HG03196 (cell line): Measurements from ENCODE around the gene COL5A2.

Experiments used
- ATAC-seq: cut with Tn5 transposase; IDR thresholded peaks from one replicate; pipeline ENCODE4 v1.9.1; 2021; ENCODE audit not compliant: unreplicated experiment

The COL5A2 gene

DNA sequence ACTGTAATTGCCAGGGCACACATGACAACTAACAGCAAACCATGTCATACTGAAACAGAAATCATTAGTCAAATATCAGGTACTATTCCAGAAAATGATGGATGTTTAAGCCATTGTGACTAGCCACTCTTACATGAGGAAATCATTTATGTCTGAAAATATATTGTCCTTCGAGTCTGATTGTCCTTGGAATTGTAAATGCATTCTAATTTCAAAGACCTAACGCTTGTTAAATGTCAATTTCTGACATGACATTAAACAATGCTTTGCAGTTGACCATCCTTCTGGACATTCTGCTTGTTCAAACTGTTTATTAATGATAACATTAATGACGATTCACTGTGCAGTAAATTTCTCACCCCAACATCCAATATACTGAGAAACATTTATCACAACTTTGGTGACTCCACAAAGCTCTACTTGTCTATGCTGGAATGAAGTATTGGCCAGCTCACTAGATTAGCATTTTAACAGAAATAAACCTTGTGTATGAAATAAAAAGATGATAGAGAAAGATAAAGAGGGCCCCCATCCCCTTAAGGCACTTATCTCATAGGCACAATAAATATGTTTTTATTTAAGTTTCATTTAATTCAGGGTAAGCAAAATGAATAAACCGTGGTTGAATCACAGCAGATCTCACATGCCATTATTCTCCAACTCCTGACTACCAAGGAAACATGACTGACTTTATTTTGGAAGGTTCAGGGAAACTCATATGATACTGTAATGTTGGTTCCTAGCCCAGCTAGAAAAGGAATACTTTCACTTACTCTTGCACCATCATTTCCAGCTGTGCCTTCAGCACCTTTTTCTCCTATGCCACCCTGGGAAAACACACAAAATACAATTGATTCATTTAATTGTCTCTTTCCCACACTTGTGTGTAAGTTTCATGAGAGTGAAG, 123.1 kb downstream of the COL5A2 start:
- ATAC-seq, result no peak

GRCh38 chr2:189050165-189050712, 129.3 kb downstream of the COL5A2 start:
- ATAC-seq, result no peak

DNA sequence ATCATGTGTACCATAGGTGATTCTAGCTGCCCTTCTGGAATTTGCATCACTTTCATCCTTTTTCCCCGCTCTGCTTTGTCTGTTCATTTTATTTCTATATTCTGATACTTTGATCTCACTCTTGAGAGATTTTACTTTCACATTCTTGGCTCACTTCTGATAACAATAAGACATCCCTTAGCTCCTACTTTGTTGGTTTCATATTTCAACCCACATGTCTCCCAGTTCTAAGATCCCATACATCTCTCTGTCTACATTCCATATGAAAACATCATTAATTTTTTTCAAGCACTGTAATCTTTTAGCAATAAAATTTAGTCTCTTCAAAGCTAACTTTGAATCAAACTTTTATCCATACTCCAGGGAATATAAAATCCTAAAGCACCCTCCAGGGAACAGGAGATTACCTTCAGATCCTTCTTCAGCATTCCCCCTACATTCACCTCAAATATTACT, 129.8 kb downstream of the COL5A2 start:
- no peak for ATAC-seq

DNA sequence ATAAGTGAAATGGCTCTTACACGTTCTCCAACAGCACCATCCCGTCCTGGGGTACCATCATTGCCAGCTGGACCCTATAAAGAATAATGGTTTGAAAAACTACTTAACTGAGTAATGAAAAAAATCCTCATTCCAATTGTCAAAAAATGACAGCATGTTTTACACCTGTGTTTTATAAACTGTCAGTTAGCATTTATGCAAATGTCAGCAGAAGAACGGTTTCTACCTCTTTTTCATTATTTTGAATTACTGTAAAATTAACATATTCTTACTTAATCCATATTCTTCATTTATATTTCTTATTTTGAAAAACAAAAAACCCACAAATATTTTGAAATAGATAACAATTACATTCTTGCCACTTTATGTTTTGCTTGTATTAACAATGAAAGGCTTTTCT, 131.4 kb downstream of the COL5A2 start:
- ATAC-seq, result no peak

GRCh38 chr2:189047171-189047888, 132.2 kb downstream of the COL5A2 start:
- ATAC-seq, result no peak

DNA sequence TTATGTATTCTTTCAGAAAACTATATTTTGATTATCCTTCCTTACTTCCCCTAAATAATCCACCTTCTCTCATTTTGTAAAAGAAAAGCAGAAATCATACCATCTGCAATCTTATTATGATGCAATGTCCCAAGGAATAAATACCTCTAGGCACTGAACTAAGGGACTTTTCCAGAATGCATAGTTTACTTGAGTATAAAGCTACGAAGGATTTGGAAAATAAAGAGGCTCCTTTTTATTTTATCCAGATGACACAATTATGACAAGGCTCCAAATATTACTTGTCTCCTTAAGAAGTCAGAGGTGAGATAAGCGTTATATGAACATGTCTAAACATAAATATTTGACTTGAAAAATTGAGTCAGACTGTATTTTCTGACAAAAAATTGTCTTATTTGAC, 133.2 kb downstream of the COL5A2 start:
- ATAC-seq, result no peak

DNA sequence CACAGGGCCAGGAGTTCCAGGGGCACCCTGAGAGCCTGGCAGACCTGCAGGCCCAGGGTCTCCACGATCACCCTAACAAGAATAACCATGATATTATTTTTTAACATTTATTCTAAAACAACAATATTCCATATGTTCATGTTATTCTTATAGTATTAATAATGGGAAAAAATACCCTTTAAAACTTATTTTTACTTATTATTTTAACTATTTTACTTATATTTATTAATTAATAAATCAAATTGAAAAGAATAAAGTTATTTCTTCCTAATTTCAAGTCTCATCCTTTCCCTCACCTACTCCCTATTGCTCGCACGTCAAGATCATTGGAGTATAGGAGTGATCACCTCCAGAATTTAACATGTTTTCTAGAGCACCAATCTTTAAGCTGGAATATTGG, 133.7 kb downstream of the COL5A2 start:
- no peak for ATAC-seq

- no peak for ATAC-seq
These were observed 142.0 kb downstream of the COL5A2 start for GRCh38 chr2:189037518-189037917.

GRCh38 chr2:189024901-189025618, 154.5 kb downstream of the COL5A2 start:
- no peak for ATAC-seq

GRCh38 chr2:189022492-189022891, 157.1 kb downstream of the COL5A2 start:
- no peak for ATAC-seq

- no peak for ATAC-seq
These were observed 157.5 kb downstream of the COL5A2 start for GRCh38 chr2:189022053-189022481.

- ATAC-seq, result no peak
These were observed 159.4 kb downstream of the COL5A2 start for GRCh38 chr2:189020179-189020578.

DNA sequence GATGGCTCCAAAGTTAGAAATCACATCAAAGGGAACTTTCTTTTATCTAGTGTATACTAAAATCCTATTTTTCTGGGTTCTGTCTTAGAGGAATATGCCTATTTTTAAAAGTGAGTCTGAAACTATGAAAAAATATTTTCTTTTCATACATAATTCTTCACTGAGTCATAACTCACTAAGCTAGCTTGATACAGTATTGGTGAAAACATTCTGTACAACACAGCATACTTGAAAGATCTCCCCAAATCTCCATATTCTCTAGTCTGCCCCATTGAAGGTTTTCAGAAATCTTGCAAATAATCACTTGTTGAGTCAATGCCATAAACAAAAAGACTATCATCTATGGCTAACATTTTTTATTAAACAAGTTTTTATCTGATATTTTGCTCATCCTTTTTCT, 160.9 kb downstream of the COL5A2 start:
- no peak for ATAC-seq

DNA sequence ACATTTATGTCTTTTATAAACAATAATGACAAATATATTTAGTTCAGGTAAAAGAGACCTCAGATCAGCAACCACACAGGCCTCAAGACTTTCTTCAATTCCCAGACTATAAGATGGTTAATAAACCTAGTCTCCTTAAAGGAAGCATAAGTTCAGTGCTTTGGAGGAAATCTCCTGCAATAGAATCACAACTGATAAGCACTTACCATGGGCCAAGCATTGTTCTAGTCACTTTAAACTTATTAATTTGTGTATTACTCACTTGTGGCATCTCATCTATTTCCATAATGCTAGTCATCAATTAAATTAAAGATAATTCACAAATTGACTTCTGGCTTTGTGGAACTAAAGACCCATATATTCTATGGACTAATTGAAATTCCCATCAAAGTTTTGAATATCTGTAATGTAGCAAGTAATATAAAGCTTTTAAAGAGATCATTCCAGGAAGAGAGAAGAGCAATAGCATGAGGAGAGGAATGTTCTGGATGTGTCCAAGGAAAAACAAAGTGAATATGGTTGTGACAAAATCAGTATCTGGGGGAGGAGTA, 163.2 kb downstream of the COL5A2 start:
- no peak for ATAC-seq

GRCh38 chr2:189015359-189015758, 164.2 kb downstream of the COL5A2 start:
- no peak for ATAC-seq

DNA sequence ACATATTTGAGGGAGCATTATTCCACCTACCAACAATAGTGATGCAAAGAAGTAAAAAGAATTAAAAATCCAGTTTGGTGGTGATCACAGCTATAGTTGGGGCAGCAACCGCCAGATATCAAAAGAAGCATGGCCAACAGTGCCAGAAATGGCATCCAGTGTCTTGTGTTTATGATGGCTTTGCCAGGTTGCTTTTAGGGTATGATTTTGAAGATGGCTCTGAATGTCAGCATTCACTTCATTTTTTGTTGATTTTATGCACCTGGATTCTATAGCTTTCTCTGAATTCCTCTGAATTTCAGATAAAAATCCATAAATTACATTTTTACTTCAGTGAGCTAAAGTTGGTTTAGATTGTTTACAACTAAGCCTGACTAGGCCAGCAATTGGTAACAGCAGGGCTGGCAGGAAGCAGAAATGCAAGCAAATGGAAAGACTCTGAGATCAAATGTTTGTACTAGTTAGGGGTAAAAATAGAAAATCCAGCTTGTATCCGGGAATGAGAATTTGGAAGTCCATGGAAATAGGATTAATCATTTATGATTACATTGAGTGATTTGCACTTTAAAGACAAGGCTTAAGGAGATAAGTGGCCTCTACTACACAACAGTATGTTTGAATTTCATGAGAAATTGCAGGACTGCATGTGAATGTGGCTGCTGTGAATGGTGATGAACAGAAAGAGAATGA, 165.0 kb downstream of the COL5A2 start:
- no peak for ATAC-seq

DNA sequence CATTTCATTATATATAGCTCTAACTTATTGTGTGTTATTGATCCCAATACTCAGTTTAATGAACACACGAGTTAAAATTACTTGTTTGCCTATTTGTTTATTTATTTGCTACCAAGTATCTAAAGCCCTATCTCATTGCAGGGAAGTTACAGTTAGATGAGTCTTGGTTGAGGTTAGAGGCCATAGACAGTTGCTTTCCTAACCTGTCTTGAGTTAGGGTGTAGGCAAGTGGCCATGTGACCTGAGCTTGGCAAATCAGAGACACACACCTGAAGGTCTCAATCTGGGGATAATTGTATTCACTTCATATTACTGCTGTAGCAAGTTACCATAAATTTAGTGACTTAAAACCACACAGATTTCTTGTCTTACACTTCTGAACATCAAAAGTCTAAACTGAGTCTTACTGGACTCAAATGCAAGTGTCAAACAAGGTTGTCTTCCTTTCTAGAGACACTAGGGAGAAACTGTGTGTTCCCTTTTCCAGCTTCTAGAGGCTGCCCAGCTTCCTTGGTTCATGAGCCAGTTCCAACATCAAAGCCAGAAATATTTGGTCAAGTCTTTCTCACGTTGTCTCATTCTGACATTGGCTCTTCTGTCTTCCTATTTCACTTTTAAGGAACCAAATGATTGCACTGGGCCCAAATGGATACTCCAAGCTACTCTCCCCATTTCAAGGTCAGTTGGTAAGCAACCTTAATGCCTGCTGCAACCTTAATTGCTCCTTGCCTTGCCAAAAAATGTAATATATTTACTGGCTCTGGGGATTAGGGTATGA, 165.7 kb downstream of the COL5A2 start:
- no peak for ATAC-seq

GRCh38 chr2:189013031-189013430, 166.5 kb downstream of the COL5A2 start:
- no peak for ATAC-seq

DNA sequence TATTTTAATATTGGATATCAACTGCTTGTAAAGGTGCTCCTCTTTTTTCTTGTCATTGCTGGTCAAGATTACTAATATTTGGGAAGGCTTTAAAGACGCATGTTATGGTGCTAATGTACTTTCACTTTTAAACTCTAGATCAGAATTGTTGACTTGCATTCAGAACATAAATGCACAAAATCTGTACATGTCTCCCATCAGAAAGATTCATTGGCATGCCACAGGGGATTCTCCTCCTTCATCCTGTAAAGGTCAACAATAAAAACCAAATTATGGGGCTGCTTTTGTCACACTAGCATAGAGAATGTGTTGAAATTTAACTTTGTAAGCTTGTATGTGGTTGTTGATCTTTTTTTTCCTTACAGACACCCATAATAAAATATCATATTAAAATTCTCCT, 167.2 kb downstream of the COL5A2 start:
- ATAC-seq, result no peak

DNA sequence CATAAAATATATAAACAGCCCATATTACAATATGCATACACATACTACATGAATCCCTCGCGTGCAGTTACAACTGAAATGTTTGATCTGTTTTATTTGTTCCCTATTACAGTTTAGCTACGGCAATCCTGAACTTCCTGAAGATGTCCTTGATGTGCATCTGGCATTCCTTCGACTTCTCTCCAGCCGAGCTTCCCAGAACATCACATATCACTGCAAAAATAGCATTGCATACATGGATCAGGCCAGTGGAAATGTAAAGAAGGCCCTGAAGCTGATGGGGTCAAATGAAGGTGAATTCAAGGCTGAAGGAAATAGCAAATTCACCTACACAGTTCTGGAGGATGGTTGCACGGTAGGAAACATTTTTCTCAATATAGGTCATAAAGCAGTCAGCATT, 169.0 kb downstream of the COL5A2 start:
- no peak for ATAC-seq
